Stimulated activated CD8-positive, alpha-beta memory T cell treated with anti-CD3 and anti-CD28 coated beads, Interleukin-4, amount 100 ng/mL, for 48 hours (primary cell): ENCODE data around the gene PRKAG2.

ENCODE experiments used
- DNase-seq: peaks from one replicate; pipeline ENCODE4 v3.0.0-alpha.2; 2020

The PRKAG2 gene

GRCh38 chr7:151900591-151900985, 23.7 kb upstream of the PRKAG2 start:
- DNase-seq: no peak

GRCh38 chr7:151899513-151900360, 22.8 kb upstream of the PRKAG2 start:
- no peak for DNase-seq

GRCh38 chr7:151897951-151898686, 21.2 kb upstream of the PRKAG2 start:
- DNase-seq: no peak

GRCh38 chr7:151897161-151897731, 20.3 kb upstream of the PRKAG2 start:
- no peak for DNase-seq

GRCh38 chr7:151896486-151896885, 19.6 kb upstream of the PRKAG2 start:
- no peak for DNase-seq

GRCh38 chr7:151896086-151896485, 19.2 kb upstream of the PRKAG2 start:
- no peak for DNase-seq

- no peak for DNase-seq
These were observed 18.7 kb upstream of the PRKAG2 start for GRCh38 chr7:151895631-151896031.

GRCh38 chr7:151895008-151895630, 18.2 kb upstream of the PRKAG2 start:
- no peak for DNase-seq

GRCh38 chr7:151894111-151895007, 17.4 kb upstream of the PRKAG2 start:
- DNase-seq: no peak

GRCh38 chr7:151893405-151893923, 16.5 kb upstream of the PRKAG2 start:
- no peak for DNase-seq

- DNase-seq: no peak
These were observed 14.8 kb upstream of the PRKAG2 start for GRCh38 chr7:151891753-151892152.

- no peak for DNase-seq
These were observed 14.3 kb upstream of the PRKAG2 start for GRCh38 chr7:151891182-151891581.

GRCh38 chr7:151890355-151891004, 13.6 kb upstream of the PRKAG2 start:
- no peak for DNase-seq

- DNase-seq: no peak
These were observed 12.8 kb upstream of the PRKAG2 start for GRCh38 chr7:151889406-151890354.

- no peak for DNase-seq
These were observed 11.5 kb upstream of the PRKAG2 start for GRCh38 chr7:151888079-151889067.

- DNase-seq: no peak
These were observed 9.9 kb upstream of the PRKAG2 start for GRCh38 chr7:151886783-151887182.

- DNase-seq: no peak
These were observed 8.3 kb upstream of the PRKAG2 start for GRCh38 chr7:151885202-151885580.

GRCh38 chr7:151884312-151885201, 7.6 kb upstream of the PRKAG2 start:
- DNase-seq: no peak
